OCI-LY1 (cell line): ENCODE results near the gene PCBP3.

Source experiments
- CTCF ChIP-seq: fragments of 200-600 bp; sonication (generic), shearing (Covaris generic); IDR thresholded peaks from 2 replicates; pipeline ENCODE4 v1.5.1; 2017; ENCODE audit warnings: mild to moderate bottlenecking, antibody characterized with exemption, low read length, moderate library complexity, mixed read lengths
- EZH2 ChIP-seq: fragments of 200-600 bp; sonication (generic), shearing (Covaris generic); IDR thresholded peaks from 2 replicates; pipeline ENCODE4 v1.8.0; 2017; ENCODE audit warnings: borderline replicate concordance, mixed run types, mild to moderate bottlenecking, antibody characterized with exemption, low read length, moderate library complexity, mixed read lengths

GRCh38 chr21:45945066-45945867, 301.7 kb downstream of the PCBP3 start:
- TF ChIP-seq CTCF (no peak), EZH2 (no peak)
